ENCODE data around the gene RBM6.

DNA sequence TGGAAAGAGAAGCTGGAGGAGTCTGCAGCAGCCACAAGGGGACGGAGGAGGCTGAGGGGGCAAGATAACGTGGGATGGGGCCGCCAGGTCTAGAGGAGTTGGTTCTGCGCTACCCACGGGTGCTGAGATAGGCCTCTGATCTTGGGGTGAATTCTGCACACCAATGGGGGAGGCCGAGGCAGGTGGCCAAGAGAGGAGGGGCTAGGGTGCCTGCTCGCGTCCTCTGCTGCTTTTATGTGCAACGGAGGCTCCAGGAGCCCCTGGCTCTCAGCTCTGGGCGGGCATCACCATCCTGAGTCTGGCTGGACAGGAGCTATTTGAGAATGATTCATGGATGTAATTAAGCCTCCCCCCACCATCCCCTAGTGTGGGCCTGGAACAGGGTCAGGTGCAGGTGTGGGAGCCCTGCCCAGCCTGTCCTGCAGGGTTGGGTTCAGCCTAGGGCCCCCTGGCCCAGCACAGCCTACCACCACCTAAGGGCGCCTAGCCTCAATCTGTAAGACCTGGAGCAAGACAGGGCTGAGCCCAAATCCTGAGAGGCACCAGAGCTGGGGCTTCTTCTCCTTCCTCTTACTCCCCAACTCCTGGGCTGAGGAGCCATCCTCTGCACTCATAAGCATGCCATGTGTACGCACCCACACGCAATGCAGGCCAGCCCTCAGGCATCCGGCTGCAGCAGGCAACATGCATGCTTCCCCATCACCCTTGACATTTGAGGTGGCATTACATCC is 182.9 kb downstream of the RBM6 start:
- TF ChIP-seq, protein P1, sequence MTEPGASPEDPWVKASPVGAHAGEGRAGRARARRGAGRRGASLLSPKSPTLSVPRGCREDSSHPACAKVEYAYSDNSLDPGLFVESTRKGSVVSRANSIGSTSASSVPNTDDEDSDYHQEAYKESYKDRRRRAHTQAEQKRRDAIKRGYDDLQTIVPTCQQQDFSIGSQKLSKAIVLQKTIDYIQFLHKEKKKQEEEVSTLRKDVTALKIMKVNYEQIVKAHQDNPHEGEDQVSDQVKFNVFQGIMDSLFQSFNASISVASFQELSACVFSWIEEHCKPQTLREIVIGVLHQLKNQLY (CRISPR knock-in tag; IDR thresholded peaks at IDR 0.05) = no peak
- TF ChIP-seq, protein P2, sequence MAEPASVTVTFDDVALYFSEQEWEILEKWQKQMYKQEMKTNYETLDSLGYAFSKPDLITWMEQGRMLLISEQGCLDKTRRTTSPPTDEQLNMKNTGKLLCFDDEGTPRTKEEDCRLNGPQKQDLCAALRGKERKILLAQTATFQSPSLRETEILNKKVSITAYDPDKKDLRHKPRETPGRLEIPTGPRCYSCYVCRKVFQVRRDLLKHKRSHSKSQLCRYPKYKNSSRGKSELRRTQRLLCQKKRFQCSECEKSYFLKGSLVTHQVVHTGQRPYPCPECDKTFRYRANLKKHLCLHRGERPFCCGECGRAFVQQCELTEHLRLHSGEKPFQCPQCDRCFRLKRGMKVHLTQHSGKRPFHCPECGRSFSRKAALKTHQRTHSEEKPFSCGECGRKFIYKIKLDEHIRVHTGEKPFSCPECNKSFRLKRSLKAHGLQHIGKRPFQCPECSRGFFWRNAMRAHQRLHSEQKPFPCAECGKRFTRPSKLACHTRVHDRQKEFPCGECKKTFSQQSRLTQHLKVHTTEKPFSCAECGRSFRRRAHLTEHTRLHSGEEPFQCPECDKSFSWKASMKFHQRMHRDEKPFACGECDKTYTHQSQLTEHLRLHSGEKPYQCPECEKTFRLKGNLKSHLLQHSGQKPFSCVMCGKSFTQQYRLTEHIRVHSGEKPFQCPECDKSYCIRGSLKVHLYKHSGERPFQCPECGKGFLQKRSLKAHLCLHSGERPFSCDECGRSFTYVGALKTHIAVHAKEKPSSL (CRISPR knock-in tag; conservative IDR thresholded peaks at IDR 0.05) = no peak
- TF ChIP-seq CREB1 (CRISPR knock-in tag; IDR thresholded peaks at IDR 0.05) = no peak
- TF ChIP-seq, protein P3, sequence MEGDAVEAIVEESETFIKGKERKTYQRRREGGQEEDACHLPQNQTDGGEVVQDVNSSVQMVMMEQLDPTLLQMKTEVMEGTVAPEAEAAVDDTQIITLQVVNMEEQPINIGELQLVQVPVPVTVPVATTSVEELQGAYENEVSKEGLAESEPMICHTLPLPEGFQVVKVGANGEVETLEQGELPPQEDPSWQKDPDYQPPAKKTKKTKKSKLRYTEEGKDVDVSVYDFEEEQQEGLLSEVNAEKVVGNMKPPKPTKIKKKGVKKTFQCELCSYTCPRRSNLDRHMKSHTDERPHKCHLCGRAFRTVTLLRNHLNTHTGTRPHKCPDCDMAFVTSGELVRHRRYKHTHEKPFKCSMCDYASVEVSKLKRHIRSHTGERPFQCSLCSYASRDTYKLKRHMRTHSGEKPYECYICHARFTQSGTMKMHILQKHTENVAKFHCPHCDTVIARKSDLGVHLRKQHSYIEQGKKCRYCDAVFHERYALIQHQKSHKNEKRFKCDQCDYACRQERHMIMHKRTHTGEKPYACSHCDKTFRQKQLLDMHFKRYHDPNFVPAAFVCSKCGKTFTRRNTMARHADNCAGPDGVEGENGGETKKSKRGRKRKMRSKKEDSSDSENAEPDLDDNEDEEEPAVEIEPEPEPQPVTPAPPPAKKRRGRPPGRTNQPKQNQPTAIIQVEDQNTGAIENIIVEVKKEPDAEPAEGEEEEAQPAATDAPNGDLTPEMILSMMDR (IDR thresholded peaks at IDR 0.05) = no peak
- no peak for TF ChIP-seq NFATC4 (CRISPR knock-in tag; IDR thresholded peaks at IDR 0.05)
- TF ChIP-seq, protein P4, sequence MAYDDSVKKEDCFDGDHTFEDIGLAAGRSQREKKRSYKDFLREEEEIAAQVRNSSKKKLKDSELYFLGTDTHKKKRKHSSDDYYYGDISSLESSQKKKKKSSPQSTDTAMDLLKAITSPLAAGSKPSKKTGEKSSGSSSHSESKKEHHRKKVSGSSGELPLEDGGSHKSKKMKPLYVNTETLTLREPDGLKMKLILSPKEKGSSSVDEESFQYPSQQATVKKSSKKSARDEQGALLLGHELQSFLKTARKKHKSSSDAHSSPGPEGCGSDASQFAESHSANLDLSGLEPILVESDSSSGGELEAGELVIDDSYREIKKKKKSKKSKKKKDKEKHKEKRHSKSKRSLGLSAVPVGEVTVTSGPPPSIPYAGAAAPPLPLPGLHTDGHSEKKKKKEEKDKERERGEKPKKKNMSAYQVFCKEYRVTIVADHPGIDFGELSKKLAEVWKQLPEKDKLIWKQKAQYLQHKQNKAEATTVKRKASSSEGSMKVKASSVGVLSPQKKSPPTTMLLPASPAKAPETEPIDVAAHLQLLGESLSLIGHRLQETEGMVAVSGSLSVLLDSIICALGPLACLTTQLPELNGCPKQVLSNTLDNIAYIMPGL (CRISPR knock-in tag; IDR thresholded peaks at IDR 0.05) = no peak
- TF ChIP-seq, protein P5, sequence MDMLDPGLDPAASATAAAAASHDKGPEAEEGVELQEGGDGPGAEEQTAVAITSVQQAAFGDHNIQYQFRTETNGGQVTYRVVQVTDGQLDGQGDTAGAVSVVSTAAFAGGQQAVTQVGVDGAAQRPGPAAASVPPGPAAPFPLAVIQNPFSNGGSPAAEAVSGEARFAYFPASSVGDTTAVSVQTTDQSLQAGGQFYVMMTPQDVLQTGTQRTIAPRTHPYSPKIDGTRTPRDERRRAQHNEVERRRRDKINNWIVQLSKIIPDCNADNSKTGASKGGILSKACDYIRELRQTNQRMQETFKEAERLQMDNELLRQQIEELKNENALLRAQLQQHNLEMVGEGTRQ (CRISPR knock-in tag; IDR thresholded peaks at IDR 0.05) = no peak
- TF ChIP-seq, protein P6, sequence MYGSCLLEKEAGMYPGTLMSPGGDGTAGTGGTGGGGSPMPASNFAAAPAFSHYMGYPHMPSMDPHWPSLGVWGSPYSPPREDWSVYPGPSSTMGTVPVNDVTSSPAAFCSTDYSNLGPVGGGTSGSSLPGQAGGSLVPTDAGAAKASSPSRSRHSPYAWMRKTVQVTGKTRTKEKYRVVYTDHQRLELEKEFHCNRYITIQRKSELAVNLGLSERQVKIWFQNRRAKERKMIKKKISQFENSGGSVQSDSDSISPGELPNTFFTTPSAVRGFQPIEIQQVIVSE (CRISPR knock-in tag; IDR thresholded peaks at IDR 0.05; ENCODE audit: borderline replicate concordance) = no peak
- TF ChIP-seq, protein P7, sequence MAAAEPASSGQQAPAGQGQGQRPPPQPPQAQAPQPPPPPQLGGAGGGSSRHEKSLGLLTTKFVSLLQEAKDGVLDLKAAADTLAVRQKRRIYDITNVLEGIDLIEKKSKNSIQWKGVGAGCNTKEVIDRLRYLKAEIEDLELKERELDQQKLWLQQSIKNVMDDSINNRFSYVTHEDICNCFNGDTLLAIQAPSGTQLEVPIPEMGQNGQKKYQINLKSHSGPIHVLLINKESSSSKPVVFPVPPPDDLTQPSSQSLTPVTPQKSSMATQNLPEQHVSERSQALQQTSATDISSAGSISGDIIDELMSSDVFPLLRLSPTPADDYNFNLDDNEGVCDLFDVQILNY (CRISPR knock-in tag; IDR thresholded peaks at IDR 0.05) = no peak
- no peak for TF ChIP-seq FOXP1 (CRISPR knock-in tag; IDR thresholded peaks at IDR 0.05; ENCODE audit: borderline replicate concordance)
- TF ChIP-seq ZNF232 (CRISPR knock-in tag; IDR thresholded peaks at IDR 0.05) = no peak
